HL-60 (cell line): ENCODE data around the gene CREB3L4.

Experiments
- DNase-seq, 2 experiments: peaks; one replicate each; pipeline ENCODE4 v3.0.0-alpha.2; 2010 to 2020; ENCODE audit warnings: low read depth in 1 of 2, low spot score in 1 of 2
- H3K27ac ChIP-seq: fragments of 250-450 bp; sonication (Bioruptor Pico); replicated peaks from 2 replicates; pipeline ENCODE4 v1.5.1; 2020; ENCODE audit warnings: mild to moderate bottlenecking, moderate library complexity
- H3K27me3 ChIP-seq: fragments of 250-450 bp; sonication (Bioruptor Pico); 2 replicates; pipeline ENCODE4 v1.5.1; 2021; ENCODE audit warnings: mild to moderate bottlenecking, moderate library complexity; ENCODE audit not compliant: insufficient read depth, poor library complexity, severe bottlenecking
- H3K4me3 ChIP-seq: replicated peaks from 2 replicates; pipeline ENCODE4 v1.5.1; 2011; ENCODE audit warnings: mild to moderate bottlenecking, control low read depth, low read length; ENCODE audit not compliant: insufficient read depth
- CTCF ChIP-seq: IDR thresholded peaks from one replicate; pipeline ENCODE4 v1.5.1; 2011; ENCODE audit warnings: low read length, control low read depth, inconsistent platforms; ENCODE audit not compliant: insufficient read depth
- GABPA ChIP-seq: IDR thresholded peaks from 2 replicates; pipeline ENCODE4 v1.6.1; 2012; ENCODE audit warnings: low read depth
- POLR2AphosphoS5 ChIP-seq: IDR thresholded peaks from 2 replicates; pipeline ENCODE4 v1.6.1; 2012; ENCODE audit warnings: low read depth
- SPI1 ChIP-seq: IDR thresholded peaks from 2 replicates; pipeline ENCODE4 v1.6.1; 2012; ENCODE audit warnings: low read depth, mild to moderate bottlenecking, borderline replicate concordance
- TF ChIP-seq, protein P1 (sequence below): IDR thresholded peaks from 2 replicates; pipeline ENCODE4 v1.6.1; 2012; ENCODE audit warnings: low read depth; ENCODE audit not compliant: insufficient replicate concordance

CREB3L4 gene

GRCh38 chr1:153940756-153941155 is 26.9 kb upstream of the CREB3L4 start:
- TF ChIP-seq, protein P1, sequence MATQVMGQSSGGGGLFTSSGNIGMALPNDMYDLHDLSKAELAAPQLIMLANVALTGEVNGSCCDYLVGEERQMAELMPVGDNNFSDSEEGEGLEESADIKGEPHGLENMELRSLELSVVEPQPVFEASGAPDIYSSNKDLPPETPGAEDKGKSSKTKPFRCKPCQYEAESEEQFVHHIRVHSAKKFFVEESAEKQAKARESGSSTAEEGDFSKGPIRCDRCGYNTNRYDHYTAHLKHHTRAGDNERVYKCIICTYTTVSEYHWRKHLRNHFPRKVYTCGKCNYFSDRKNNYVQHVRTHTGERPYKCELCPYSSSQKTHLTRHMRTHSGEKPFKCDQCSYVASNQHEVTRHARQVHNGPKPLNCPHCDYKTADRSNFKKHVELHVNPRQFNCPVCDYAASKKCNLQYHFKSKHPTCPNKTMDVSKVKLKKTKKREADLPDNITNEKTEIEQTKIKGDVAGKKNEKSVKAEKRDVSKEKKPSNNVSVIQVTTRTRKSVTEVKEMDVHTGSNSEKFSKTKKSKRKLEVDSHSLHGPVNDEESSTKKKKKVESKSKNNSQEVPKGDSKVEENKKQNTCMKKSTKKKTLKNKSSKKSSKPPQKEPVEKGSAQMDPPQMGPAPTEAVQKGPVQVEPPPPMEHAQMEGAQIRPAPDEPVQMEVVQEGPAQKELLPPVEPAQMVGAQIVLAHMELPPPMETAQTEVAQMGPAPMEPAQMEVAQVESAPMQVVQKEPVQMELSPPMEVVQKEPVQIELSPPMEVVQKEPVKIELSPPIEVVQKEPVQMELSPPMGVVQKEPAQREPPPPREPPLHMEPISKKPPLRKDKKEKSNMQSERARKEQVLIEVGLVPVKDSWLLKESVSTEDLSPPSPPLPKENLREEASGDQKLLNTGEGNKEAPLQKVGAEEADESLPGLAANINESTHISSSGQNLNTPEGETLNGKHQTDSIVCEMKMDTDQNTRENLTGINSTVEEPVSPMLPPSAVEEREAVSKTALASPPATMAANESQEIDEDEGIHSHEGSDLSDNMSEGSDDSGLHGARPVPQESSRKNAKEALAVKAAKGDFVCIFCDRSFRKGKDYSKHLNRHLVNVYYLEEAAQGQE: no peak
- TF ChIP-seq POLR2AphosphoS5 (no peak), SPI1 (no peak), CTCF (no peak), GABPA (no peak)
- no peak for DNase-seq
- H3K27ac ChIP-seq: no peak overlapping the region
- no peak overlapping the region for H3K4me3 ChIP-seq
- no peaks in the 10 kb centered on the region for H3K27me3 ChIP-seq

DNA sequence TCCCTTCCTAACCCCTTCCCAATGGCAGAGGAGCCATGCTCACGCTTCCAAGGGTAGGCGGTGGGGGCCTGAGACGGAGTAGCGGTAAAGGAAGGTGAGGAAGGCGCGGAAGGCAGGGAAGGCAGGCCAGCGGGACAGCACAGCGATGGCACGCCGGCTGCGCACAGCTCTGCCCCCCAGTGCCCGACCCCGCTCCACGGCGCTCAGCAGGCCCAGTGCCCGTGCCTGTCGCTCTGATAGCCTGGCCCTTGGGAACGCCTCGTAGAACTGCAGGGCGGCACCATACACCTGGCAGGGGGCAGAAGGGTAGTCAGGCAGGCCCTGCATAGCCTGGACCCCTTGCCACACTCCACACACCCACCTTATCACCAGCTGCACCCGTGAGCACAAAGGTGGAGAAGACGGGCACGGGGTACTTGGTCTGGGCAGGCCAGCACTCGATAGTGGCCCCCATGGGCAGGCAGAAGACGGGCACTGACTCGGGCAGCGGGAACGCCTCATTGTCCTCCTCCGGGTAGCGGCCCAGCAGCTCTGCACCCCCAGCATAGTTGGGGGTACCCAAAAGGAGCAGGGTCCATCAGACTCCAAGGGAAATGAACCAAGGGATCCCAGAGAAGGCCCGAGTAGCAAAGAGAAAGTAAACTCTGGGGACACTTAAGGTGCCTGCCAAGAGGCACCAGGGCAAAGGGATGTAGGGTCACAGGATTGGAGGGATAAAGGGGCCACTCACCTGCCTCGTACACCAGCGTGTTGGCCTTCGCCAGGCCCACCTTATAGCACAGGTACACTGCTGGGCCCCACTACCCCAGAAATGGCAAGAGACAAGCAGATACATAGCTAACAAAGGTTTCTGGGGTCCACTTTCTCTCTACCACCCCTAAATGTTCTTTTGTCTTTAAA is 25.6 kb upstream of the CREB3L4 start:
- no peaks in the 10 kb centered on the region for H3K27me3 ChIP-seq
- no peak overlapping the region for H3K27ac ChIP-seq
- TF ChIP-seq POLR2AphosphoS5: no peak
- no peak for TF ChIP-seq GABPA
- no peak for TF ChIP-seq CTCF
- TF ChIP-seq, protein P1: no peak
- no peak for TF ChIP-seq SPI1
- H3K4me3 ChIP-seq: no peak overlapping the region
- no peak for DNase-seq

- no peak for DNase-seq
- no peaks in the 10 kb centered on the region for H3K27me3 ChIP-seq
- no peak overlapping the region for H3K4me3 ChIP-seq
- TF ChIP-seq, protein P1: no peak
- no peak for TF ChIP-seq CTCF
- TF ChIP-seq POLR2AphosphoS5: no peak
- TF ChIP-seq SPI1: no peak
- TF ChIP-seq GABPA: no peak
- no peak overlapping the region for H3K27ac ChIP-seq
Observed at GRCh38 chr1:153942766-153943549, 24.7 kb upstream of the CREB3L4 start.
